K562 (cell line): ENCODE measurements around the gene ATXN1.

Experiments
- EP300 ChIP-seq: IDR thresholded peaks from 2 replicates; pipeline ENCODE4 v1.6.1; 2012; ENCODE audit warnings: low read length, improper control_type of control experiment
- HDAC2 ChIP-seq: fragments of 450-650 bp; IDR thresholded peaks from 2 replicates; pipeline ENCODE4 v1.6.1; 2016; ENCODE audit warnings: mild to moderate bottlenecking
- MCM3 ChIP-seq: fragments of 450-650 bp; IDR thresholded peaks from 2 replicates; pipeline ENCODE4 v1.6.1; 2016
- NCOR1 ChIP-seq: fragments of 450-650 bp; IDR thresholded peaks from 2 replicates; pipeline ENCODE4 v1.6.1; 2016; ENCODE audit warnings: mild to moderate bottlenecking, moderate library complexity
- POLR2AphosphoS5 ChIP-seq: IDR thresholded peaks from 2 replicates; pipeline ENCODE4 v1.6.1; 2011; ENCODE audit warnings: mild to moderate bottlenecking, low read depth, low read length, moderate library complexity; ENCODE audit not compliant: control insufficient read depth, insufficient read depth
- THAP7 ChIP-seq: fragments of 250-450 bp; sonication (Bioruptor Pico); IDR thresholded peaks from 2 replicates; pipeline ENCODE4 v1.5.0; 2021
- USF1 ChIP-seq: sonication (generic); formaldehyde crosslinking; IDR thresholded peaks from 2 replicates; pipeline ENCODE4 v1.9.0; 2022; ENCODE audit warnings: mild to moderate bottlenecking, missing genetic modification reagents
- ZNF778 ChIP-seq: fragments of 450-650 bp; formaldehyde crosslinking; IDR thresholded peaks from 2 replicates; pipeline ENCODE4 v1.4.0; 2020; ENCODE audit warnings: mild to moderate bottlenecking, moderate library complexity

GRCh38 chr6:16740097-16740496 lies 21.2 kb downstream of the ATXN1 start:
- TF ChIP-seq EP300: no peak
- no peak for TF ChIP-seq ZNF778 (CRISPR knock-in tag)
- TF ChIP-seq POLR2AphosphoS5: no peak
- TF ChIP-seq HDAC2: no peak
- no peak for TF ChIP-seq MCM3
- no peak for TF ChIP-seq NCOR1
- no peak for TF ChIP-seq USF1
- TF ChIP-seq THAP7 (CRISPR knock-in tag): no peak
